HG03039 (cell line): Measurements from ENCODE around the gene FARS2.

ENCODE experiments used
- ATAC-seq: cut with Tn5 transposase; IDR thresholded peaks from one replicate; pipeline ENCODE4 v1.9.1; 2021; ENCODE audit warnings: mild to moderate bottlenecking, moderate library complexity; ENCODE audit not compliant: unreplicated experiment

Gene FARS2

DNA sequence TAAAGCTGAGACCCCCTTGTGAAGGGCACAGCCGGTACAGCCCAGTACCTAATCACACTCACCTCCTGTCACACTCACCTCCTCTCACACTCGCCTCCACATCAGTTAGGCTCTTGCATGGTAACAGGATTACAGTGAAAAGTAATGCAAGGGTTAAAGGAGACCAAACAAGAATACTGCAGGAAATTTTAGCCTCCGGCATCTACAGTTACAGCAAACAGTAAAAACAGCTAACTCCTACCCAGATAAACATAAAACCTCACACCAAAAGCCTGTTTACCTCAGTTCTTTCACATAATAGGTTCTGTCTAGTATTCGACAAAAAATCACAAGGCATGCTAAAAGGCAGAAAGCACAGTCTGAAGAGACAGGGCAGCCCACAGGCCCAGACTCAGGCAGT lies 55.6 kb downstream of the FARS2 start:
- no peak for ATAC-seq

DNA sequence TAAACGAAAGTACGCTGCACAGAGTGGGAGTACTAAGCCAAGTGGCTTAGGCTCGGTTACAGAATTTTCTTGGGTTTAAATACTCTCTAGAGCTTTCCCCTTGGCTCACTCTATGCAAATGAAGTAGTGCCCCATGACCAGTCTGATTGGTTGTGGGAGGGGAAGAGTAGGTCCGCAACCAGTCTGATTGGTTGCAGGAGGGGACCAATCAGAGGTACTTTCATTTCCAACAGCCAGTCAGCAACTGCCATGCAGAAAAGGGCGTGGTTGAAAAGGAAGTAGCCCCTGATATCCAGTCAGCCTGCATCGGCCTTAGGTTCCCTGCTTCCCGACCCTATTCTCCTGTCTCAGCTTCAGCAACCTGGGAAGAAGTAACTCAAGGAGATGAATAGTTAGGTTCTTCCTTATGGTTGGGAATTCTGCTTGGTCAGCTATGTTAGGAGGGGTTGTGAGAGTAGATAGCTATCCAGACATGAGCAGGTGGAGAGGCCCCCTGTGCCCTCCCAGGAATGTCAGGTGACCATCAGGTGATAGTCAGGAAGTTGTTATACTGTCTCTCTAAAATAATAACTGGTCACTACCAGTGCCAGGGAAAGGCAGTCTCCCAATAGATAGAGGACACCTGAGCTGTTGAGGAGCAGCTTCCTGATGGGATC lies 57.4 kb downstream of the FARS2 start:
- no peak for ATAC-seq

DNA sequence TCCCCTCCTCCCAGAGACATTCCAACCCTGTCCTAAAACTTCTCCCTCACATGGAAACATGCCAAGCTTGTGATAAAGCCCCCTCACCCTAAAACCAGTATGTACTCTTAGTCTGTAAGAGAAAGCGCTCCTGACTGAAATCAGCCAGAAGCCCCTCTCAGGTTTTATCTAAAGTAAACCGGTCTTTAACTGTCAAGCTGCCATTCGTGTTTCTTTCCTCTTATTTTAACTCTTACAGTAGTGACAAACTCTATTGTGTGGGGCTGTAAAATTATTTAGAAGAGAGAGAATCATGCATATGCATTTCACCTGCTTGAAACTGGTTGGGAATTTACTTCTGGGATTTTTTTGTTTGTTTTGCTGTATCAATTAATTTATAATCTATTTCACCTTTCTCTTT lies 62.7 kb downstream of the FARS2 start:
- ATAC-seq, result no peak

DNA sequence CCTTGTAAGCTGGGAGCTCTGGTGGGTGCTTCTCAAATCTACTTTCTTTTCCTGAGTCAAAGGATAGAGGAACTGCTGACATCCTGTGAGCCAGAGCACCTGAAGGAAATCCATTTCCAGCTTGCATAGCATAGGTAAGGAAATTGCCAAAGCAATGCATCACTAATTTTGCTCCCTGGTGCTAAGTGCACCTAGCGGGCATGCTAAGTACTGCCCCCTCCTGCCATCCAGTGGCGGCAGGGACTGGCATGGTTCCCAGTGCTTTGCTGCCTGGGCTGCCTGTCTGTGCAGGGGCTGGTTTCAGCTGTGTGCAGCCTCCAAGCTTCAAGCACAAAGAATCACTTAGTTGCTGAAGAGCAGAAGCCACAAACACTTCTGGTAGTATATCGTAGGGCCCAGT lies 63.9 kb downstream of the FARS2 start:
- no peak for ATAC-seq

DNA sequence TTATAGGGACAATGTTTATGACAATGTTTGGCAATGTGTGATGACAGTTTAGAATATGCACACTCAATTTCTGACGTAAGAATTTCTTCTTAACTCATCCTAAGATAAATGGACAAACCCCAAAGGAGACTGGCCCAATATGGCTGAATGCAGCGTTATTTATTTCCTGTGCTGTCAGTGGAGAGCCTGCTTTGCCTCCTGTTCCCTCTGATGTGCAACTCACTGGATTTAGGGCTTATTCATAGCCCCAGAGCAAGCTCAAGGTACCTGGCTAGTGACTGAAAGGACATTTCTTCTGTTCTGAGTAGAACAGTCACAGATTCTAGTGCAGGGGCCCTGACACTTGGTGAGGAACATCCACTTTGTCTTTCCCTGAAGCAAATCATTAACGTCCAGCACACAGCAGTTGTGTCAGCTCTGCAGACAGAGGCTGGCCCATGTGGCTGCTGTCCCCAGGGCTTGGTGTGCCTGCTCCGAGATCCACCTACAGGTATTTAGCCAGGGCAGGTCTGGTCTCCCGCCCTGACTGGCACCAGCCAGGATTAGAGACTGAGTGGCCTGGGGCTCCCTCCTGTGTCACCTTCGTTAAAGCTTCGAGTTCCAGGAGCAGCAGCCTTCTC lies 64.8 kb downstream of the FARS2 start:
- ATAC-seq, result no peak

DNA sequence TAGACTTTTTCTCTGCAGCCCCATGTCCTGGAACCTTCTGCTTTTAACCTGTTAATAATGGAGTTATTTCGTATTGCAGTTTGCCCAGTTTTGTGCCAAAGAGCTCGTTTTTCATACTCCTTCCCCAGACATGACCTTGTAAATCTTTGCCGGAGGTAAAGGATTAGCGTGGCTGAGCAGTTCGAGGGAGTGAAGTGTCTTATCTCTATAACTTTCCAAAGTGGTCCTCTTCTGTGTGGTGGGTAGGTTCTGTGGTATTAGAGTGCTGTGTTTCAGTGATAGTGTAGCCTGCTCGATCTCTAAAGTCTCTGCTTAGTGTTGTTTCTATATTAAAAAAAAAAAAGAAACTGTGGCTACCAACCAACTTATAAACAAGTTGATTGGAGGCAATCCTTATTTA lies 67.5 kb downstream of the FARS2 start:
- no peak for ATAC-seq

DNA sequence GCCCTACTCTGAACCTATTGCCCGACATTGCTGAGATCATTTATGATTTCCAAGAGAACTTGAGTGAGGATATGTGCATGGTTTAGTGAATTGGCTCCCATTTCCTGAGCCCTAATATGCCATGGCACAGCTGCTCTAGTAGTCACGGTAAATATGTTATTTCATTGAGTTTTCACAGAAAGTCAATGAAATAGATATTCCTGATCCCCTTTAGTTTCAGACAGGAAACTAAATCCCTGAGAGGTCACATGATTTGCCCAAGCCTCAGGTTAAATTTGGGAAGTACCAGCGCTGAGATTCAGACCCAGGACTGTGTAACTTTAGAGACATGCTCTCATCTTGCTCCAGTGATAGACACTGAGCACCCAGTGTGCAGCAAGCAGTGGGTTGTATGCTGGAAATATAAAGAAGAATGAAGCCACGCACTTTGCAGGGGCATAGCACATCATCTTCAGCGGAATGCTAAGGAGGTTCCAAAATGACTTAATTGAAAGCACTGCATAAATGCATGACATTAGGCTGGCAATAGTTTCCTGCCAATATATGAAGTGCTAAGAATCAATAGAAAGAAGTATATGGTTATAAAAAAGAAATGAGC lies 70.6 kb downstream of the FARS2 start:
- no peak for ATAC-seq

DNA sequence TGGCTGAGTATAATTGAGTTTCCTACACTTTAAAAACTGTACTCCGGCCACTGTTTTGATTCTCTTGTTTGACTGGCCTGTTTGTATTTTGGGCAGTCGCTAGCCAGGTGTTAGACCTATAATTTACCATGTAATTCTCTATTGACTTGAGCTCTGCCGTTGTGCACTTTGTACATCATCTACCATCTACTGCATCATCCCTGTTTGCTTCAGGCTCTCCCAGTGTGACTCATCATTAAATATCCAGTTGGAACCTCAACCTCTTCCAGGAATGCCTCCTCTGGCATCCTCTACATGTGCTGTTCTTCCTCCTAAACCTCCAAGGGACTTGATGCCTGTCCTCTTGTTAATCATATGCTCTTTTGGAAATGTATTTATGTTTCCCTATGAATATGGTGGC lies 72.3 kb downstream of the FARS2 start:
- no peak for ATAC-seq

DNA sequence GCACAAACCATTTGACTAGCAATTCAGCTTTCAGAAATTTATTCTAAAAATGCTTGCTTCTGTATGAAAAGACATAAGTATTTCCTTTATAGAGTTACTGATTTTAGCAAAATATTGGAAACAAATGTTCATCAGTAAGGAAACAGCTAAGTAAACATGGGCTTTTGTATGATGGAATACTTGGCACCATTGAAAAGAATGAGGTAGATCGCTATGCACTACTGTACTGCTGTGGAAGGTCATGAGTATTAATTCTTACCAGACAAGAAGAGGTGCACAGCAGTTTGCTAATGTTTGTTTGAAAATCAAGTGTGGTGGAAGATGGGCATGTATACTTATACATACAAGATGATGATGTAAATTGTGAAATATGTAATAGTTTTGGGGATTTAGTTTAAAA lies 73.0 kb downstream of the FARS2 start:
- ATAC-seq, result no peak

DNA sequence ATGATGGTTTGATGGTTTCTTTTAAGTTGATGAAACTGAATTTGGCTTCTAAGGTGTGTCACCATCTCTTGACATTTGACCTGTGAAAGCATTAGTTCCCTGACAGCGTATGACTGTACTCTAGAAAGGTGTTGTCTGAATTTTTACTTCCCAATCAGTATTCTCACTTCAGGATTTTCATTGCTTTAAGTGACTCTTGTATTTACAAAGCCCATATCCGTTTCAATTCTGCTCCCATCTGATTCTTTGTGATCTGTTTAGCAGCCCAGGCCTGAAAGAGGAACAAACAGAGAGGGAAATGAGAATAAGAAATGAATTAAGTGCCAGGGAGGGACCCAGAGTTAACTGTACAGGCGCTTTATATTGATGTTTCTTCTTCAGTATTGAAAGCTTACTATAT lies 73.7 kb downstream of the FARS2 start:
- ATAC-seq, result no peak

DNA sequence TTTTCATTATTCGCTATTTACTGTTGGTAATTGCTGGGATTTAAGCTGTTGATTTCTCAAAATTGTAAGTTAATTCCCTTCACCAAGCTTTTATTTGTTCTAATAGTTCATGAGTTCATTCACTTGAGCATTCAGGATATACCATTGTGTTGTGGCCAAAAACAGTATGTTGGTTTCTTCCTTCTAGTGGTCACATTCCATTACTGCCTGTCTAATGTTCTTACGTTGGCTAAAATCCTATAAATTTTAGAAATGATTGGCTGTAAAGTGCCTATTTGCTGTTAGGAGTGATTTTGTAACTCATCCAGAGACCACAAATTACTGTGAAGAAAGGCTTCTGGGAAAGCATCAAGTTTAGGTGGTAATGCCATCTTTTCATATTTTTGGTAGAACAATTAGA lies 76.3 kb downstream of the FARS2 start:
- ATAC-seq, result no peak

DNA sequence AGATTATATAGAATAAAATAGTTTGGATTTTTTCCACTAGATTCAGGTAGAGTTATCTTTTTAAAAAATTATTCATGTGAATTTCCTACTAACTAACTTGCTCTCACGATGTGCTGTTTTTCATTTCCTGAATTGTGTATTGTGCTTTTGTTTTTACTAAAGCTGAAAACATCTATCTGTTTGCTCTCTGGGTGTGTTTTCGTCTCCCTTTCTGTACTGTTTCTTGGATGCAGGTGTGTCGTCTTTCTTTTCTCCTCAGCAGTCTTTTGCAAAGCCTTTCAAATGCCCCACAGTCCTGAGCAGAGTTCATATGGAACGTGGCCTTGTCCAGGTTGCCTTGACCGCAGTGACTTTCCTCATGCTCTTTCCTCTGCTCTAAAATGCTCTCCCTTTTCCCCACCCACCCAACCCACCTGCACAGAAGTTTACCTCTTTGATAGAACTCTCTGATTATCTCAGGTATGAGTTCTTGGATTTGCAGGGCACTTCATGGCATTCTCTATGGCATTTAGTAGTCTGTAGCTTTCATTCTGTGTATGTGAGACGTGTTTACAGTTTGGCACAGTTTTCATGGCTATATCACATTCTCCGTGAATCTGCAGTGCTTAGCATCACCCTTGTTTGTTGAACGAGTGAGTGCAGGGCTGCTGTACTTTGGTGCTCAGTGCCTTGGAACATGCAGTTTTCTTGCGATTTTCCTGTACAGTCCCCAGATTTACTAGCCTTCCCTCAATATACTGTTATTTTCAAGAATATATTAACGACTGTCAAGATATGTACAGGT lies 77.1 kb downstream of the FARS2 start:
- no peak for ATAC-seq

DNA sequence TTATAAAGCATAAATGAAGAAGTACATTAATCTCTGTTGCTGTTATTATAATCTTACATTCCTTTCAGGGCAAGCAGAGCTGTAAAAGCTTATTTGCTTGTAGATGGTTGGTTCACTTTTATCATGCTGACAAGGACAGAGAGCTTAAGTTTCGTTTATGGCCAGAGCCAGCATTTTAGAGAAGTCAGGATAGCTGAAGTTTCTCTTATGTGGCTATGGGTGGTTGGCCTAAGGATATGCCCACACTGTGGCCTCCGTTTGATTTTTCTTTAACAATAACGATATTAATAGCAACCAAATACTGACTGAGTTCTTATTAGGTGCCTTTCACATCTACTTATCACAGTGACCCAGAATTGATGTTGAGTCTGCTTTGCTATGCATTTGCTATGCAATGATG lies 78.5 kb downstream of the FARS2 start:
- ATAC-seq, result no peak

DNA sequence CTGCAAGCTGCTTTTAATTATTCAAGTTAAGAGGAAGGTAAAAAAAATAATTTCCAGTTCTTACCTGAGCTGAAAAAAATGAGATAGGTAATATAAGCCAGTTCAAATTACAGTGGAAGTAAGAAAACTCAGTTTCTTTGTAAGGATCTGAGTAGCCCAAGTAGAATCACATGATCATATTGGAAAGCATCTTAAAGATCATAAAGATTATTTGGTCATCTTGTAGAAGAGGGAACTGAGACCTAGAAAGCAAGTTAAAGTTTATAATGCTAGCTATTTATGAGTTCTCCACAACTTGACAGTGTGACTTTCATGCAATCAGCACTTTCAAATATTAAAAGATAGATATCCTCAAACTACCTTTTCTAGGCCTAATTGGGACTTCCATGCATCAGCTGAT lies 80.5 kb downstream of the FARS2 start:
- no peak for ATAC-seq

DNA sequence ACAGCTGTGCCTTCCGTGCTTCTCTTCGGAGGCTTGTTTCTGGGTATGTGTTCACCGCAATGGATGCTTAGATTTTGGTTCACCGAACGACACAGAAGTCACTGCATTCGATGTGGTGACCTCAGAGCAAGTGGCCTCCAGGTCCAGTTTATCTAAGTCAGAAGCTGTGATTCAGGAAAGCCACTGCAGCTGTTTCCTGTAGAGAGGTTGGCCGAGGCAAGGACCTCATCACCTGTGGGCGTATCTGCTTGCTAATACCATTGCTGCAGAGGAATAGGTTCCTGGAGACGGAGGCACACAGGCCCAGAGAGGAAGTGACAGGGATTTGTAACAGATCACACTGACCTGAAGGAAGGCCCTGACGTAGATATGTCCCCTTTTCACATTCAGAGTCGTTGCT lies 82.7 kb downstream of the FARS2 start:
- ATAC-seq, result no peak

DNA sequence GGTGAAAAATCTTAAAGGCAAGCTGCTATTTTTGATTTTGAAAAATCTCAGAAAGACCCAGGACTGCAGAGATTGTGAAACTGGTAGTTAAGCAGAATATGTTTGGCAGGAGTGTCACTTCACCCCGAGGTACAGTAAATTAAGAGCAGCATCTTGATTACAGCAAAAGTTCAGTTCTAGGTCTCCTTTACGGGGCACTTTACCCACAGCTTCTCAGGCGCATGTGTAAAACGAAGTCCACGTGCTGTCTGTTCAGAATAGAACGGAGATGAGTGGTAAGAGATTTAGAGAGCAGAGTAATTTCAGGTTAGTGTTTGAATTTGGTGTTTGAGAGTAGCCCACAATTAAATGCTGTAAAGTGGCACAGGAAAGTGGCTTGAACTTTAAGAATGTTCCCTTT lies 84.0 kb downstream of the FARS2 start:
- ATAC-seq, result no peak

DNA sequence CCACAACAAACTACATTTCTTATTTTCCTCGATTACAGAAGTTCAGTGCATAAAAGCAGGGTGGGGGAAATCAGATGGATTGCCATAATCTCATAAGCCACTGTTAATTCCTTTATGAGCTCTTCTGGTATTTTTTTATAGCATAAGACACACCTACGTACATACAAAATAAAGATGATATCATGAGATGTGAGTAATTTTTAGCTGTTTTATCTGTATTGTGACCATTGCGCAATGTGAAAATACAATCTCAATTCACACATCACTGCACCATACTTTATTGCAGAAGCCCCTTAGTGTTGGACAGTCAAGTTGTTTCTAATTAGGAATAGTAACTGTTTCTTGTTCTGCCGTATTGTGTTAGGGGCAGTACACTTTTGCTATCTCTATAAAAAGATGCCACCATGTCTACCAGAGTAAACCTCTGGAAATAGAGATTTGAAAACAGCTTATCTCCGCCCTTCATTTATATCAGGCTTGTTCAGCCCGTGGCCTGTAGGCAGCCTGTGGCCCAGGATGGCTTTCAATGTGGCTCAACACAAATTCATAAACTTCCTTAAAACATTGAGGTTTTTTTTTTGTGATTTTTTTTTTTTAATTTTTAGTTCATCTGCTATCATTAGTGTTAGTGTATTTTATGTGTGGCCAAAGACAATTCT lies 90.4 kb downstream of the FARS2 start:
- ATAC-seq, result no peak

DNA sequence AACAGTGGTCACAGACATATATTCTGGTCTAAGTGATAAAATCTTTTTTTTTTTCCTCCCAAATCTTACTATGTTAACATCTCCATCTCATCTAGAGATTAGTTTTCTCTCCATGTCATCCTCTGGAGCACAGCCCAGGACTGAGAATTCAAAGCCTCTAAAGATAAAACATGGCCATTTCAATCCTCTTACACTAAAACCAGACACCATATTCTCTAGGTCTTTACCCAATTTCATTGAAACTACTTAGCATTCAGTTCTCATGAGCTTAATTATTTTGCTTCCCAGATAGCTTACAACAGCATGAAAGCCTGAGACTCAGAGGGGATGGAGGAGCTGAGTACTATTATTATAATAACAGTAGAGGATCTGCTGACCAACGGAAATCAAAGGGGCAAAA lies 92.7 kb downstream of the FARS2 start:
- ATAC-seq, result no peak

DNA sequence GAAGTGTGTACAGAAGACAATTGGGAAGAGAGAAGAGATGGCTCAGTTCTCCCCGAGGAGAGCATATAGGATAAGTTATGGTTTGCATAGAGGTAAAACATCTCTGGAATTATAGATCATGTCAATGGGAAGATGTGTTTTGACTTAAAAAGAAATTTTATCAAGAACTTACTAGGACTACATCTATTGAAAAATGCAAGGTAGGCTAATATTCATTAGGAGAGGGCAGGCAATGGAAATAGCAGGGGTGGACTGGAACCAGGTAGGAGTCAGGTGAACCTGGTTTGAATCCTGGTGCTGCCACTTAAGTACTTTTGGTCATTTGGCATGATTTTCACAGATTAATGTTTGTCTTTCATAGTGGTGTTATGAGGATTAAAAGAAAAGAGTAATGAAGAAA lies 96.2 kb downstream of the FARS2 start:
- ATAC-seq, result no peak

DNA sequence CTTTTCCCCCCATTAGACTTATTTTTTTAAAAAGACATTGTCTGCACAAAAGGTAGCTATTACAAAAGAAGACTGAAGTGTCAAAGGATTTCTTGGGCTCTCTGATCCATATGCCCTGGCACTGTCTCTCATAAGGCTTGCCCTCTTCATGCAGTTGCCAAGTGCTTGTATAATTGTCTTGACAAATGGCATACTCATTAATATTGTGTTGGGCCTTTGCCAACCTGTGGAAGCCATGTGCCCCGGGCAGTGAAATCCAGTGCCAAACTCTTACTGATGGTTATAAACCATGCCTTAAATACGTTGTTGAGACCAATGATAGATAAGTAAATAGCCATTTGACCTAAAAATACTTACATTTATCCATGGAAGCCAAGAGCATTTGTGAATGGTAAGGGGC lies 98.1 kb downstream of the FARS2 start:
- ATAC-seq, result no peak

DNA sequence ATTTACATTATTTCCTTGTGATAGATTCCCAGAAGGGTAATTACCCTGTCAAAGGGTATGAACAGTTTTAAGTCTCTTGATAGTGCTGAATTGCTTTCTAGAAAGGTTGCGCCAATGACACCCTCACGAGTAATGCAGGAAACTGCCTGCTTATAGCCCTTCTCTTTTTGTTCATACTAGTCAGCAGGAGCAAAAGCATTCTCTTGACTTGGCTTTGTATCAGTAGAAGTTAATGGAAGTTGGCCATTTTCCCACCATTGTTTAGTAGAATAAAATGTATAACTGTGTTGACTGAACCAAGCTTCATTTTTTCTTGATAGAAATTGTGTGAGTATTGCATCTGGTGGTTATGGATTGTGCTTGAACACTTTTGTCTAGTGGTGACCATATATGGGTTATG lies 100.1 kb downstream of the FARS2 start:
- no peak for ATAC-seq
